ENCODE data around the gene TCF25.
"Not testable (repeated sequence)": the region's sequence is repeated elsewhere in the genome, so short reads cannot be mapped to it uniquely, and the experiment has no call there.

TCF25 gene

DNA sequence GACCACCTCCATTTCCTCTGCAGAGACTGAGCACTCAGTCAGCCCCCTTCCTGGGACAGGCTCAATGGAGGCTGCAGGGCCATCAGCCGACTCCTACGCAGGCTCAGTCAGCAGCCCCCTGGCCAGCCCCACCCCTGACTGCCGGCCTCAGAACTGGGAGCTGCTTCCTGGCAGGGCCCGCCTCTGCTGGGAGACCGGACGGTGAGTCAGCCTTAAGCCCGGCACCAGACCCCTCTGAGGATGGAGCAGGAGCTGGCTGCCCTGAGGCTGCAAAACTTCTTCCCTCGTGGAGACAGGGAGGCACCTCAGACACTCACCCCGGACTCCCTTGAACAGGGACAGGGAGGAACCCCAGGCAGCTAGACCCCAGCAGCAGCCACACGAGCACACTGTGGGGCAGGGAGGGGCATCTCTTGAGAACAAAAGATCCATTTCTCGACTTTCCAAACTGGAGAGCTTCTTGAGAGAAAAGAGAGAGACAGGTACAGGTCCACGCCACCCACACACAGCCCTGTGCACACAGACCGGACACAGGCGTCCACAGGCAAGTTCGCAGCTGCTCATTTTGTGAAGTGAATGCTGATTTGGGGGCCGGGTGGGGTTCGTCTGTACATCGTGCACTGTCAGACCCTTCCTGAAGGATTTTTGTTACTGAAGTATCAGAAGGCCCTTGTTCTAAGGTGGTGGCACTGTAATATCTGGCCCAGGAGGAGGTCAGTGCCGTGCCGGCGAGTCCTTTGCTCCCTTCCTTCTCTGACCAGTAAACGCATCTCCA lies 48.5 kb downstream of the TCF25 start:
- no peak for FAIRE-seq

- FAIRE-seq = no peak
These were observed 49.1 kb downstream of the TCF25 start for GRCh38 chr16:89922477-89922883.

- no peak for FAIRE-seq
These were observed 49.7 kb downstream of the TCF25 start, which contains the start of gene TUBB3 for GRCh38 chr16:89922884-89923639. TSS of gene TUBB3 (plus strand) at chr16:89923342. CDS start at chr16:89923402, 60 bp downstream.

GRCh38 chr16:89923640-89924296 lies 50.4 kb downstream of the TCF25 start:
- FAIRE-seq = no peak

GRCh38 chr16:89924297-89924924 lies 51.0 kb downstream of the TCF25 start:
- FAIRE-seq = no peak

- no peak for FAIRE-seq
These were observed 51.5 kb downstream of the TCF25 start for GRCh38 chr16:89924925-89925307.

DNA sequence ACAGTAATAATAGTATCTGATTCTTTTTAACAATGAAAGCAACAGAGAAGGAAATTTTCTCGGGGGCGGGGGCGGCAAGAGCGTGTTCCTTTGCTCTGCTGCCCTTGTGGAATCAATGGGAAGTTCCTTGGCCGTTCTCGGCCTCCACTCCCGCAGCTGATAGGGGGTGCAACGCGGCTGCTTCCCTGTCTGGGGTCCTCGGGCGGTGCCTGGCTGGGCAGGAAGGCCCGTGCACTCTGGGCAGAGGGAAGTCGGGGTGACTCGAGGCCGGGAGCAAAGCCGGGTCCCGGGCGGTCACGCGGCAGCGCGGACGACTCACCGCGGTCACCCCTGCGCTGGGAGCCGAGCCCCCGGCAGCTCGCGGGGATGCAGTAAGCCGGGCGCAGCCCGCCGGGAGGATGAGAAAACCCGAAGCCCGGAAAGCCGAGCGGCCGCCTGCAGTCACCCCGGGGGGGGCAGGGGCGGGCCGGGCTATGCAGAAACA lies 52.2 kb downstream of the TCF25 start:
- FAIRE-seq = no peak

DNA sequence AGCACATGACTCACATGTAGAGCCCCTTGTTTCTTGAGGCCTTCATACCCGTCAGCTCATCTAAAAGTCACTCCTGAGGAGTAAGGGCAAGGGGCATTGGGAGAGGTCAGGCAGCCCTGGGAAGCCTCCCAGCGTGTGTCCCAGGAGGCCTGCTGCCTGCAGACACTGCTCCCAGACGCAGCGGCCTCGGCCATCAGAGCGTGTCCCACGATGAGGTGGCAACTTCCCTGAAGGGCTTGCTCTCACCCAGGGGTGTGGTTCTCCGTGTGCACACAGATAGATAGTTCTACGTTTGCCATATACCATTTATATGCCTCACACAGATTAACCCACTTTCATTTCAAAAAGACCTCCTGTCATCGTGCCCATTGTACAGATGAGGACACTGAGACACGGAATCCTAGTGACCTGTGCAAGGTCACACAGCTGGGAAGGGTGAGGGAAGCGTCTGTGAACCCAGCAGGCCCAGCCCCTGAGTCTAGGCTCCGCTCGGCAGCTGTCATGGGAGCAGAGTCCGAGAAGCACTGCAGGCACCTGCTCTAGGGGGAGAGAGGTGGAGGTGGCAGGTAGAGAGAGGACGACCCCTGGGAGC lies 58.0 kb downstream of the TCF25 start:
- no peak for FAIRE-seq

GRCh38 chr16:89931964-89932363 lies 58.6 kb downstream of the TCF25 start:
- FAIRE-seq = no peak

DNA sequence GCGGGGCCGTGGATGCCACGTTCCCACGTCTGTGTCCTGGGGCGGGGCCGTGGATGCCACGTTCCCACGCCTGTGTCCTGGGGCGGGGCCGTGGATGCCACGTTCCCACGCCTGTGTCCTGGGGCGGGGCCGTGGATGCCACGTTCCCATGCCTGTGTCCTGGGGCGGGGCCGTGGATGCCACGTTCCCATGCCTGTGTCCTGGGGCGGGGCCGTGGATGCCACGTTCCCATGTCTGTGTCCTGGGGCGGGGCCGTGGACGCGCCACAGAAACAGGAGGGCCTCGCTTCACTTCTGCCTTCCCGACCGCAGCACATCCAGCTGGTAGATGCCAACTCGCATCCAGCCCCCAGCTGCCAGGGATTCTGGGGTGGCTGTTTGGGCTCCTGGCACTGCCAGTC lies 60.6 kb downstream of the TCF25 start:
- not testable (repeated sequence) for FAIRE-seq

GRCh38 chr16:89934611-89935553 lies 61.5 kb downstream of the TCF25 start:
- no peak for FAIRE-seq

GRCh38 chr16:89935620-89936019 lies 62.2 kb downstream of the TCF25 start:
- not testable (repeated sequence) for FAIRE-seq

DNA sequence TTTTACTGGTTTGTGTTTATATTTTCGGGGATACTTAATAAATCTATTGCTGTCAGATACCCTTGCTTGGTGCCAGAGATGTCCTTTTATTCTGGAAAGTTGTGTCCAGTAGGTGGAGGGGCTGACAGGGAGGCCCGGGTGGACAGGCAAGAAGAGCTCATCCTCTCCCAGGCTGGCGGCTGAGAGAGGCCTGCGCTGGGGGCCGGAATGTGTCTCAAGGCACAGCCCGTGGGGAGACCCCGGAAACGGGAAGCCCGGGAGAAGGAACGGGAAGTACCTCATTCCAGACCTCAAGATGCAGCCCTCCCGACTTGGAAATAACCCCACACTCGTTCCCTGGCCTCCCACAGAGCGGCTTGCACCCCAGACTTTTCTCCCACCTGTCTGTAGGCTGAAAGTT lies 62.6 kb downstream of the TCF25 start:
- no peak for FAIRE-seq

DNA sequence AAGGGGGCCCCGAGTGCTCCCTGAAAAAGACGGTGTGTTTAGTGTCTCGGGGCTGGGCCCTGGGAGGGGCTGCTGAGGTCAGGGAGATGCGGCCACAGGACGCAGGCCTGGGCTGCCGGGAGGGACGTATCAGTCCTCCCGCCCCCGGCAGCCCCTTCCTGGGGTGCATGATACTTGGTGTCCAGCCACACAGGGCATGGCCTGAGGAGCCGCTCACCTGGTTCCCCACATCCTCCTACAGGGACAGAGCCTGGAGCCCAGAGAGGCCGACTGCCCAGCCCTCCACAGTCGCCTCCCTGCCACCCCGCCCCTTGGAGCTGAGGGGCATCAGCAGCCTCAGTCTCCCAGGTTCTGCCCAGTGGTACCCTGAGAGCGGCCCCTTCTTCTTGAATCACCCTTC lies 63.1 kb downstream of the TCF25 start:
- no peak for FAIRE-seq

GRCh38 chr16:89936981-89937380 lies 63.6 kb downstream of the TCF25 start:
- no peak for FAIRE-seq

DNA sequence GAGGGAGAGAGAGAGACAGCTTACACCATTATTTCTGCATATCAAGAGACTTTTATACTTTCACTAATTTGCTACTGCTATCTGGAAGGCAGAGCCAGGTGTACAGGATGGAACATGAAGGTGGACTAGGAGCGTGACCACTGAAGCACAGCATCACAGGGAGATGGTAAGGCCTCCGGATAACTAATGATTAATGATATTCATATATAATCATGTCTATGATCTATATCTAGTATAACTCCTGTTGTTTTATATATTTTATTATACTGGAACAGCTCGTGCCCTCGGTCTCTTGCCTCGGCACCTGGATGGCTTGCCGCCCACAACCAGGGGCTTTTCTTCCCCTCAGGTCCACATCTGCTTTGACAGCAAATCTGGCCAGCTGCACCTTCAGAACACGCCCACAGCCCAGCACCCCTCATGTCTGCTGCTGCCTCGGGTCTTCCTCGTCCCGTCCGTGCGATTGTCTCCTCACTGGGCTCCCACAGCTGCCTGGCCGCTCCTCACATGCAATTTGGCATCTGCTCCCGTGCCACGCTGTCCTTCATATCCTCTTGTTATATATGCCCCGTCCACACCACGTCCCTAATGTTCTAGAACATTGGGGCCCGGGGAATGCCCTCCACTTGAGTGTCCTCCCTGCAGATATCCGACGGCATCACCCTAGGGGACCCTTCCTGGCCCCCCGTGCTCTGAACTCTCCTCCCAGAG lies 64.9 kb downstream of the TCF25 start:
- FAIRE-seq = no peak

- FAIRE-seq = no peak
These were observed 71.4 kb downstream of the TCF25 start for GRCh38 chr16:89944773-89945172.

GRCh38 chr16:89945654-89946053 lies 72.3 kb downstream of the TCF25 start:
- no peak for FAIRE-seq

DNA sequence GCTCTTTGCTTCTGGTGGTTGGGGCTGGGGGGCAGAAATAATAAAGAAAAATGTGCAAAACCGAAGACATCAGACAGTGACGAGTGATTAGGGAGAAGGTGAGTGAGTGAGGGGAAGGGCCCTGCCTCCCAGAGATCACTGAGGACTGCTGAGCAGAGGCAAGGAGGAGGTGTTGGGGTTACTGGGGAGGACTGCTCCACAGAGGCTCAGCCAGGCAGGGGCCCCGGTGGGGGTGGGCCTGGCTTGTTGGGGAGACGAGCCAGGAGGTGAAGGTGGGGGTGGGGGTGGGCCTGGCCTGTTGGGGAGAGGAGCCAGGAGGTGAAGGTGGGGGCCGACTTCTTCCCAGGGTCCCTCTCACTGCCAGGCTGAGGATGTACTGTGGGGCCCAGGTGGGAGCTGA lies 73.1 kb downstream of the TCF25 start:
- no peak for FAIRE-seq

DNA sequence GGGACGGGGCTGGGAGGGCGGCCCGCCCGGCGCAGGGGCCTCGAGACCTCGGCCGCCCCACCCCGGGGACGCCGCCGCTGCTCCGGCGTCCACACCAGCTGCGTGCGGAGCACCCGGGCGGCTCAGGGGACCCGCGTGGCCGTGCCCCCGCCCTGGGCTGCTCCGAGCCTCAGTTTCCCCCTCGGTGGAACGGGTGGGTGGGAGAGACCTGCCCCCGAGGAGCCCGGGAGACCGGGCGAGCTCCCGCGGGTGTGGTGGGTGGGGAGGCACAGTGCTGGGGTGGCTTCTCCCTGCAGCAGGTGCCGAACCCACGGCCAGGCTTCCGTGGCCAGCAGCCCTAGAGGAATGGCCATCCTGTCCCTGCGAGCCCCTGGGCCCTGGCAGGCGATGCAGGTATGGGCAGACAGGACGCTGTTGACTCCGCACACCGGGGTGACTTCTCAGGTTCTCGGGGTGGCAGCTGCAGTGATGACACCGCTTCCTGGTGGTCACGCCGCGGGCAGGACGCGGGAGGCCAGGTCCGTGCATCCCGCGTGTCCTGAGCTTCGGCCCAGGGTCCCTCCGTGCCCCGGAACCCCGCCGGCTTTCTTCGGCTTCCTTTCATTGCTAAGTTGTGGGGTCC lies 75.8 kb downstream of the TCF25 start:
- no peak for FAIRE-seq
